ENCODE results near the gene RIT2. TPM values are rescaled to one million over a fixed set of nuclear protein-coding genes. Genes with fewer than 3 reads are reported as not detected.

The RIT2 gene
- total RNA-seq, 1 donor from 2014 or later, result not detected

DNA sequence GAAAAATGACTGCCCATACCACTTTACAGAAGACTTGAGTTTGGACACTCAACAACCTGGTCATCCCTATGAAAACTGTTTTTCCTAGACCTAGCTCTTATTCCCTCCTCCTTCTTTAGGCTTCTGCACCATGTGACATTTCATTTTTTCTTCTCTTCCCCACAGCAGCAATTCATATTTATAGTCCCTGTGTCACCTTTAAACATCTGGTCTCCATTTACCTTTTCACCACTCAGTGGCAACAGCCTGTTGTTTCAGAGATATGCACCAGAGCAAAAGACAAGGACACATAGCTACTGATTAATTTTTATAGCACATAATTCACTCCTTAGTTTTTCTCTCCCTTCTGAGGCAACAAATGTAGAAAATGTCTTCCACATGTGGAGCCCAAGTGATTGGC is 118.7 kb downstream of the RIT2 start:
- H3K36me3 Mint-ChIP-seq (ENCODE audit: unreplicated experiment), result no peaks in the 10 kb centered on the region
- no peak for DNase-seq
- H3K4me1 Mint-ChIP-seq (ENCODE audit: low read depth, unreplicated experiment), result no peaks in the 10 kb centered on the region
- H3K9me3 Mint-ChIP-seq (ENCODE audit: unreplicated experiment), result no peaks in the 10 kb centered on the region
- no peak overlapping the region for H3K4me3 Mint-ChIP-seq (ENCODE audit: unreplicated experiment)
- H3K27me3 Mint-ChIP-seq (ENCODE audit: unreplicated experiment), result no peaks in the 10 kb centered on the region
- TF ChIP-seq, protein P1, sequence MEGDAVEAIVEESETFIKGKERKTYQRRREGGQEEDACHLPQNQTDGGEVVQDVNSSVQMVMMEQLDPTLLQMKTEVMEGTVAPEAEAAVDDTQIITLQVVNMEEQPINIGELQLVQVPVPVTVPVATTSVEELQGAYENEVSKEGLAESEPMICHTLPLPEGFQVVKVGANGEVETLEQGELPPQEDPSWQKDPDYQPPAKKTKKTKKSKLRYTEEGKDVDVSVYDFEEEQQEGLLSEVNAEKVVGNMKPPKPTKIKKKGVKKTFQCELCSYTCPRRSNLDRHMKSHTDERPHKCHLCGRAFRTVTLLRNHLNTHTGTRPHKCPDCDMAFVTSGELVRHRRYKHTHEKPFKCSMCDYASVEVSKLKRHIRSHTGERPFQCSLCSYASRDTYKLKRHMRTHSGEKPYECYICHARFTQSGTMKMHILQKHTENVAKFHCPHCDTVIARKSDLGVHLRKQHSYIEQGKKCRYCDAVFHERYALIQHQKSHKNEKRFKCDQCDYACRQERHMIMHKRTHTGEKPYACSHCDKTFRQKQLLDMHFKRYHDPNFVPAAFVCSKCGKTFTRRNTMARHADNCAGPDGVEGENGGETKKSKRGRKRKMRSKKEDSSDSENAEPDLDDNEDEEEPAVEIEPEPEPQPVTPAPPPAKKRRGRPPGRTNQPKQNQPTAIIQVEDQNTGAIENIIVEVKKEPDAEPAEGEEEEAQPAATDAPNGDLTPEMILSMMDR (IDR thresholded peaks at IDR 0.05; ENCODE audit: partially characterized antibody, unreplicated experiment), result no peak
- H3K27ac Mint-ChIP-seq (ENCODE audit: unreplicated experiment), result no peak overlapping the region

DNA sequence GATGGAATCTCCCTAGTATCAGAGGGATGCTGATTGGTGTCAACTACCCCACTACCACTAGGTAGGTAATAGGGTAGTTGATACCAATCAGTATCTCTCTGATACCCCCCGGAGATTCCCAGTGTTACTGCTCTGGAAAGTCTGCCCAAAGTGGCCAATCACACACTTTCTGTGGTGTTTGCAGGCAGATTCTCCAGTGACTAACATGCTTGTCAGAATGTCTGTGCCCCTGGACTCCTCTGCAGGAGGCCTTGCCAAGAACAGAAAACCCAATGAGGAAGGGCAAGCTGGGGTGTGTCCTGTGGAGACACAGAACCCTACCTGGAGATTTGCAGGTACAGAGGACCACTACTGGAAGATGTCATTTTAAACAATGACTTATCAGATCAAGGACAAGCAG is 135.1 kb downstream of the RIT2 start:
- Mint-ChIP-seq H3K4me3 (ENCODE audit: unreplicated experiment) (no peak overlapping the region), H3K36me3 (ENCODE audit: unreplicated experiment) (no peaks in the 10 kb centered on the region), H3K27ac (ENCODE audit: unreplicated experiment) (no peak overlapping the region), H3K4me1 (ENCODE audit: low read depth, unreplicated experiment) (peaks cover 5% of the 10 kb centered on the region), H3K9me3 (ENCODE audit: unreplicated experiment) (no peaks in the 10 kb centered on the region), H3K27me3 (ENCODE audit: unreplicated experiment) (no peaks in the 10 kb centered on the region)
- TF ChIP-seq, protein P1 (IDR thresholded peaks at IDR 0.05; ENCODE audit: partially characterized antibody, unreplicated experiment), result no peak
- no peak for DNase-seq

DNA sequence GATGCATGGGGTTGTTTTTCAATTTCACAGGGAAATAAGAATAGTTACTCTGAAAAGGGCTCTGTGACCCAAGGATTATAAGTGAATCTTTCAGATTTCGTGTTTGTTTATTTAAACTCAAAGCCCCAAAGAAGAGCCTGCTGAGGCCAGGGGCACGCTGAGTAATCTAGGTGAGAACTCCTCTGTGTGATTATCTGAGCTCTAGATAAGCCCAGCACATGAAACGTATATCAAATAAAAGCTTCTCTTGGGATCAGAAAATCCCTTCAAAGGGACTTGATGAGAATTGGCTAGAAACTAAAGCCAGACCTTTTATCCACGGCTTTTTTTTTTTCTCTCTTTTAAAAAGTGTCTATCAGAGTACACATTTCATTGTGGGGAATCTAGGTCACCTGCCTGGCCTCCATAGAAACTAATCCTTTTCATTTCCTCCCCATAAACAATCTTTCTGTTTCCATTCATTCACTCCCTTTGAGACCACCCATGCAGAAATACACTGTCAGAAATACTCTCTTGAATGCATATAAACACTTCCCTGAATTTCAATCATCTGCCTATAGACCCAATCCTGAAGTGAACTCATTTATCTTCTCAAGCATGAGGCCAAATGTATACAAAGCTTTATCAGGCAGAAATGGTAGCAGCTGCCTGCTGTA is 137.4 kb downstream of the RIT2 start:
- no peaks in the 10 kb centered on the region for H3K36me3 Mint-ChIP-seq (ENCODE audit: unreplicated experiment)
- H3K4me1 Mint-ChIP-seq (ENCODE audit: low read depth, unreplicated experiment), result peaks cover 5% of the 10 kb centered on the region
- DNase-seq, result no peak
- H3K27me3 Mint-ChIP-seq (ENCODE audit: unreplicated experiment), result no peaks in the 10 kb centered on the region
- H3K4me3 Mint-ChIP-seq (ENCODE audit: unreplicated experiment), result no peak overlapping the region
- no peak overlapping the region for H3K27ac Mint-ChIP-seq (ENCODE audit: unreplicated experiment)
- TF ChIP-seq, protein P1 (IDR thresholded peaks at IDR 0.05; ENCODE audit: partially characterized antibody, unreplicated experiment), result no peak
- H3K9me3 Mint-ChIP-seq (ENCODE audit: unreplicated experiment), result no peaks in the 10 kb centered on the region

DNA sequence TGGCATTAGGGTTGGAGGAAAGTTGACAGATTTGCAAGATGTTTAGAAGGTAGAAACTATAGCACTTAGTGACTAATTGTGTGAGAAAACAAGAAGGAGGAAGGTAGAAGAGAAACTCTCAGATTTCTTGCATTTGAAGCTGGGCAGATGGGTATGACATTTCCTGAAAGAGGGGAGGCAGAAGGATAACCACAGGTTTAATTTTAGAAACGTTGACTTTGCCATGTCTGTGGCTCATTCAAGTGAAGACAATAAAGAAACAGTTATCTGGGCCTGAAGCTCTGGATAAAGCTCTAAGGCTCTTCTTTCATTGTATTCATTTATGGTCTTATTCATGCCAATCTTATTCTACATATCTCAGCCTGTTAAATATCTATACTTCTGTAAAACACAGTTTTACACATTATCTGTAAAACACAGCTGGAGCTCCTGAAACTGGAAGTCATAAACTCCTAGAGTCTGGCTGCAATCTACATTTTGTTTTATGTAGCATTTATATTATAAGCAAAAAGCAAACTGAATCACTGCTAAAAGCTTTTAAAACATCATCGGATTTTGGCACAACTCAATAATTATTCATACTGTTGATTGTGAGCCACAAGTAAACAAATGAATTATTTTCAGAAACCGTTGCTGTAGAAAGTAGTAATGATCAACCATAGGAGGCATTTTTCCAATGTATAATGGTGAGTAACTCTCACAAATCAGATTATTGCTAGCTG is 138.5 kb downstream of the RIT2 start:
- peaks cover 5% of the 10 kb centered on the region for H3K4me1 Mint-ChIP-seq (ENCODE audit: low read depth, unreplicated experiment)
- H3K9me3 Mint-ChIP-seq (ENCODE audit: unreplicated experiment), result no peaks in the 10 kb centered on the region
- TF ChIP-seq, protein P1 (IDR thresholded peaks at IDR 0.05; ENCODE audit: partially characterized antibody, unreplicated experiment), result no peak
- no peaks in the 10 kb centered on the region for H3K27me3 Mint-ChIP-seq (ENCODE audit: unreplicated experiment)
- DNase-seq, result no peak
- no peak overlapping the region for H3K4me3 Mint-ChIP-seq (ENCODE audit: unreplicated experiment)
- no peaks in the 10 kb centered on the region for H3K36me3 Mint-ChIP-seq (ENCODE audit: unreplicated experiment)
- no peak overlapping the region for H3K27ac Mint-ChIP-seq (ENCODE audit: unreplicated experiment)

DNA sequence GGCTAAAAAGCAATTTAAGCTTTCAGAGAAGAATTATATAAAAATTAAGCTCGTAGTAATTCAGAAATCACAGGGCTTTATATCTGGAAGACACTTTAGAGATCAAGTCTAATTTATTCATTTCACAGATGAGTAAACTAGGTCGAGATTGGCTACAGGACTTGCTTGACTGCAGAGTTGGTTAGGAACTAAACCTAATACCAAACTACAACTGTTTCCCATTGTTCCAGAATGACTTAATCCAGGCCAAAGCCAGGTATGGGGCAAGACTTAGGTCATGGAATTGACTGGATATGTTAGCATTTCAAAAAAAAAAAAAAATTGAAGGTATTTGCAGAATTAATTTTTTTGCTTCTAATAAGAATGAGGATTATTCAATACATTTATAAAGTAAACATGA is 146.1 kb downstream of the RIT2 start:
- no peaks in the 10 kb centered on the region for H3K4me1 Mint-ChIP-seq (ENCODE audit: low read depth, unreplicated experiment)

More for the DNA sequence above, 146.1 kb downstream of the RIT2 start:
- H3K9me3 Mint-ChIP-seq (ENCODE audit: unreplicated experiment), result no peaks in the 10 kb centered on the region
- DNase-seq, result no peak
- H3K27ac Mint-ChIP-seq (ENCODE audit: unreplicated experiment), result no peak overlapping the region
- no peaks in the 10 kb centered on the region for H3K36me3 Mint-ChIP-seq (ENCODE audit: unreplicated experiment)
- no peak overlapping the region for H3K4me3 Mint-ChIP-seq (ENCODE audit: unreplicated experiment)
- no peaks in the 10 kb centered on the region for H3K27me3 Mint-ChIP-seq (ENCODE audit: unreplicated experiment)
- TF ChIP-seq, protein P1 (IDR thresholded peaks at IDR 0.05; ENCODE audit: partially characterized antibody, unreplicated experiment), result no peak
